DOHH2 (cell line): Measurements from ENCODE around the gene SLC41A1.

Experiments used
- H3F3A ChIP-seq: fragments of 200-600 bp; sonication (generic), shearing (Covaris generic); 2 replicates; pipeline ENCODE4 v1.6.0; 2016; ENCODE audit warnings: antibody characterized with exemption, mild to moderate bottlenecking; ENCODE audit not compliant: control insufficient read depth, insufficient read depth
- H3K27ac ChIP-seq: fragments of 200-600 bp; sonication (generic); 2 replicates; pipeline ENCODE4 v1.5.1; 2014; ENCODE audit warnings: low read depth, mild to moderate bottlenecking, low read length, moderate library complexity
- H3K27me3 ChIP-seq: fragments of 200-600 bp; sonication (generic); 2 replicates; pipeline ENCODE4 v1.6.1; 2014; ENCODE audit warnings: mild to moderate bottlenecking, low read length, mixed read lengths; ENCODE audit not compliant: control insufficient read depth
- H3K36me3 ChIP-seq: fragments of 200-600 bp; sonication (generic); 2 replicates; pipeline ENCODE4 v1.6.1; 2014; ENCODE audit warnings: mild to moderate bottlenecking, low read length, moderate library complexity, mixed read lengths; ENCODE audit not compliant: control insufficient read depth
- H3K4me1 ChIP-seq: fragments of 200-600 bp; sonication (generic); 2 replicates; pipeline ENCODE4 v1.6.1; 2014; ENCODE audit warnings: mild to moderate bottlenecking, low read length, mixed read lengths; ENCODE audit not compliant: control insufficient read depth
- H3K4me2 ChIP-seq: fragments of 200-600 bp; sonication (generic); 2 replicates; pipeline ENCODE4 v1.6.0; 2014; ENCODE audit warnings: mild to moderate bottlenecking, low read length, moderate library complexity
- H3K4me3 ChIP-seq: fragments of 200-600 bp; sonication (generic); 2 replicates; pipeline ENCODE4 v1.5.1; 2014; ENCODE audit warnings: mild to moderate bottlenecking, low read length, mixed read lengths
- H3K79me2 ChIP-seq: fragments of 200-600 bp; sonication (generic); 2 replicates; pipeline ENCODE4 v1.6.1; 2014; ENCODE audit warnings: mild to moderate bottlenecking, low read length, mixed read lengths; ENCODE audit not compliant: control insufficient read depth
- H3K9me2 ChIP-seq: fragments of 200-600 bp; sonication (generic); replicated peaks from 2 replicates; pipeline ENCODE4 v1.6.1; 2014; ENCODE audit warnings: mild to moderate bottlenecking, low read length, mixed read lengths; ENCODE audit not compliant: control insufficient read depth
- H3K9me3 ChIP-seq: fragments of 200-600 bp; sonication (generic); 2 replicates; pipeline ENCODE4 v1.6.1; 2014; ENCODE audit warnings: antibody characterized with exemption, low read length, mixed read lengths; ENCODE audit not compliant: control insufficient read depth, insufficient read depth
- H4K20me1 ChIP-seq: fragments of 200-600 bp; sonication (generic); 2 replicates; pipeline ENCODE4 v1.6.0; 2014; ENCODE audit warnings: low read depth, mild to moderate bottlenecking, antibody characterized with exemption, low read length, moderate library complexity; ENCODE audit not compliant: control insufficient read depth, insufficient read depth
- CTCF ChIP-seq: fragments of 200-600 bp; sonication (generic); IDR thresholded peaks from one replicate; pipeline ENCODE4 v1.5.1; 2014; ENCODE audit warnings: antibody characterized with exemption, mild to moderate bottlenecking, low read depth, low read length; ENCODE audit not compliant: poor library complexity, severe bottlenecking
- EZH2phosphoT487 ChIP-seq: fragments of 200-600 bp; sonication (generic); IDR thresholded peaks from 2 replicates; pipeline ENCODE4 v1.6.1; 2017; ENCODE audit warnings: borderline replicate concordance, mild to moderate bottlenecking, antibody characterized with exemption, low read length, moderate library complexity, mixed read lengths

The SLC41A1 gene

GRCh38 chr1:205804605-205805004 lies 8.4 kb downstream of the SLC41A1 start:
- peaks cover 65% of the 10 kb centered on the region for H3K79me2 ChIP-seq

GRCh38 chr1:205803986-205804385 lies 9.0 kb downstream of the SLC41A1 start:
- Histone ChIP-seq H3K9me2 (no peaks in the 10 kb centered on the region), H3K36me3 (peaks cover 51% of the 10 kb centered on the region), H3K4me3 (no peak overlapping the region), H3K27ac (no peak overlapping the region), H3K4me2 (no peak overlapping the region), H3K79me2 (peaks cover 59% of the 10 kb centered on the region), H4K20me1 (no peaks in the 10 kb centered on the region; the same call in 1 of the 2 replicates), H3K27me3 (no peaks in the 10 kb centered on the region), H3K9me3 (no peaks in the 10 kb centered on the region), H3K4me1 (peaks cover 21% of the 10 kb centered on the region), H3F3A (no peaks in the 10 kb centered on the region; the same call in 1 of the 2 replicates)
- TF ChIP-seq EZH2phosphoT487 (no peak), CTCF (no peak)

More at GRCh38 chr1:205804605-205805004, 8.4 kb downstream of the SLC41A1 start:
- Histone ChIP-seq H3F3A (no peaks in the 10 kb centered on the region; the same call in 1 of the 2 replicates), H3K4me1 (peaks cover 27% of the 10 kb centered on the region), H3K27ac (no peak overlapping the region), H3K4me3 (no peak overlapping the region), H3K9me2 (no peaks in the 10 kb centered on the region), H3K27me3 (no peaks in the 10 kb centered on the region), H3K36me3 (peaks cover 51% of the 10 kb centered on the region), H3K4me2 (no peak overlapping the region), H4K20me1 (peaks cover 5% of the 10 kb centered on the region), H3K9me3 (no peaks in the 10 kb centered on the region)
- TF ChIP-seq EZH2phosphoT487 (no peak), CTCF (no peak)

- no peak for TF ChIP-seq CTCF
- TF ChIP-seq EZH2phosphoT487, result no peak
- Histone ChIP-seq H3K27me3 (no peaks in the 10 kb centered on the region), H3K4me1 (peaks cover 14% of the 10 kb centered on the region), H4K20me1 (no peaks in the 10 kb centered on the region; the same call in 1 of the 2 replicates), H3K36me3 (peaks cover 57% of the 10 kb centered on the region), H3K79me2 (peaks cover 44% of the 10 kb centered on the region), H3F3A (no peaks in the 10 kb centered on the region; the same call in 1 of the 2 replicates), H3K4me3 (no peak overlapping the region), H3K9me3 (no peaks in the 10 kb centered on the region), H3K27ac (no peak overlapping the region), H3K4me2 (no peak overlapping the region), H3K9me2 (no peaks in the 10 kb centered on the region)
Observed at GRCh38 chr1:205802060-205802459, 10.9 kb downstream of the SLC41A1 start.
